Ovary (tissue), 3 donors: ENCODE data around the gene NKX1-1.

Source experiments
- CTCF ChIP-seq, 3 donors: fragments of 450-650 bp in 2 of 3; fragments of 200-600 bp in 1 of 3; IDR thresholded peaks; one replicate each; pipeline versions ENCODE4 v1.5.1 to v1.8.0; 2016 to 2022; ENCODE audit warnings: antibody characterized with exemption in 3 of 3, mild to moderate bottlenecking in 1 of 3
- EP300 ChIP-seq: sonication (generic); formaldehyde crosslinking; IDR thresholded peaks from one replicate; pipeline ENCODE4 v1.6.1; 2017; ENCODE audit warnings: antibody characterized with exemption
- POLR2A ChIP-seq: fragments of 450-650 bp; IDR thresholded peaks from one replicate; pipeline ENCODE4 v1.6.1; 2017; ENCODE audit warnings: antibody characterized with exemption, mild to moderate bottlenecking, moderate library complexity
- donor health status: DM: no; HTN: no; CAD: no.

- TF ChIP-seq CTCF (IDR thresholded peaks at IDR 0.05) (no peak), EP300 (no peak), POLR2A (no peak)
These were observed 997 bp downstream of the NKX1-1 start for GRCh38 chr4:1405254-1405635.
